ENCODE results near the gene MINDY4. TPM values are rescaled to one million over a fixed set of nuclear protein-coding genes. Genes with fewer than 3 reads are reported as not detected.

MINDY4 gene
- total and polyA plus RNA-seq, 10 of the 15 experiments (the other 5 are each of a cell fraction or from before 2014, with no cell fraction given) = 0.10 to 0.90 (median 0.40) TPM

DNA sequence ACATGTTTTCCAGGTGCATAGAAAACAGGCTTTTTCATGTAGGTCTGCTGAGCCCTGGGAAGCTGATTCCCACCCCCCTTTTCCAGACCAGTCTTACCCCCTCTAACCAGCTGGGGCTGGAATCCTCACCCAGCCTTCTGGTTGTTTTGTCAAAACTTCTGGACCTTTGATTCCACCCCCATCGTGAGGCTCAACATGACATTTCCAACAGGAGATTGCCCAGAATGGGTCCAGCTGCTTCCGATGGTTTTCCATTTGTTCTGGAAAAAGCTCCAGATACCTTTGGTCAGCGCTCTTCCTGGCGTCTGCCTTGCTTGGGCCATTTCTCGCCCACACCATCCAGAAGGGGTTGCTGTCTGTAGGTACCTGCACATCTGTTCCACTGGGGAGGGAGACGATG, 41.5 kb downstream of the MINDY4 start:
- no peak for TF ChIP-seq ZNF274 (IDR thresholded peaks at IDR 0.05; ENCODE audit: insufficient read depth, insufficient read length)
- TF ChIP-seq SREBF2 (IDR thresholded peaks at IDR 0.05; ENCODE audit: low read length) = no peak
- TF ChIP-seq BRCA1 (IDR thresholded peaks at IDR 0.05; ENCODE audit: low read depth, low read length) = no peak
- no peak for TF ChIP-seq CREB1 (IDR thresholded peaks at IDR 0.05; ENCODE audit: low read depth)
- TF ChIP-seq RAD21 (IDR thresholded peaks at IDR 0.05; ENCODE audit: insufficient read depth, low read depth, low read length) = no peak
- TF ChIP-seq PAX8 (IDR thresholded peaks at IDR 0.05) = no peak
- no peak for TF ChIP-seq RFX5 (IDR thresholded peaks at IDR 0.05; ENCODE audit: low read depth, low read length)
- TF ChIP-seq, protein P1, sequence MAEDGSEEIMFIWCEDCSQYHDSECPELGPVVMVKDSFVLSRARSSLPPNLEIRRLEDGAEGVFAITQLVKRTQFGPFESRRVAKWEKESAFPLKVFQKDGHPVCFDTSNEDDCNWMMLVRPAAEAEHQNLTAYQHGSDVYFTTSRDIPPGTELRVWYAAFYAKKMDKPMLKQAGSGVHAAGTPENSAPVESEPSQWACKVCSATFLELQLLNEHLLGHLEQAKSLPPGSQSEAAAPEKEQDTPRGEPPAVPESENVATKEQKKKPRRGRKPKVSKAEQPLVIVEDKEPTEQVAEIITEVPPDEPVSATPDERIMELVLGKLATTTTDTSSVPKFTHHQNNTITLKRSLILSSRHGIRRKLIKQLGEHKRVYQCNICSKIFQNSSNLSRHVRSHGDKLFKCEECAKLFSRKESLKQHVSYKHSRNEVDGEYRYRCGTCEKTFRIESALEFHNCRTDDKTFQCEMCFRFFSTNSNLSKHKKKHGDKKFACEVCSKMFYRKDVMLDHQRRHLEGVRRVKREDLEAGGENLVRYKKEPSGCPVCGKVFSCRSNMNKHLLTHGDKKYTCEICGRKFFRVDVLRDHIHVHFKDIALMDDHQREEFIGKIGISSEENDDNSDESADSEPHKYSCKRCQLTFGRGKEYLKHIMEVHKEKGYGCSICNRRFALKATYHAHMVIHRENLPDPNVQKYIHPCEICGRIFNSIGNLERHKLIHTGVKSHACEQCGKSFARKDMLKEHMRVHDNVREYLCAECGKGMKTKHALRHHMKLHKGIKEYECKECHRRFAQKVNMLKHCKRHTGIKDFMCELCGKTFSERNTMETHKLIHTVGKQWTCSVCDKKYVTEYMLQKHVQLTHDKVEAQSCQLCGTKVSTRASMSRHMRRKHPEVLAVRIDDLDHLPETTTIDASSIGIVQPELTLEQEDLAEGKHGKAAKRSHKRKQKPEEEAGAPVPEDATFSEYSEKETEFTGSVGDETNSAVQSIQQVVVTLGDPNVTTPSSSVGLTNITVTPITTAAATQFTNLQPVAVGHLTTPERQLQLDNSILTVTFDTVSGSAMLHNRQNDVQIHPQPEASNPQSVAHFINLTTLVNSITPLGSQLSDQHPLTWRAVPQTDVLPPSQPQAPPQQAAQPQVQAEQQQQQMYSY (CRISPR knock-in tag; IDR thresholded peaks at IDR 0.05) = no peak
- TF ChIP-seq SIN3A (IDR thresholded peaks at IDR 0.05; ENCODE audit: low read depth, low read length) = no peak
- no peak for TF ChIP-seq DPF2 (IDR thresholded peaks at IDR 0.05)
- TF ChIP-seq, protein P2, sequence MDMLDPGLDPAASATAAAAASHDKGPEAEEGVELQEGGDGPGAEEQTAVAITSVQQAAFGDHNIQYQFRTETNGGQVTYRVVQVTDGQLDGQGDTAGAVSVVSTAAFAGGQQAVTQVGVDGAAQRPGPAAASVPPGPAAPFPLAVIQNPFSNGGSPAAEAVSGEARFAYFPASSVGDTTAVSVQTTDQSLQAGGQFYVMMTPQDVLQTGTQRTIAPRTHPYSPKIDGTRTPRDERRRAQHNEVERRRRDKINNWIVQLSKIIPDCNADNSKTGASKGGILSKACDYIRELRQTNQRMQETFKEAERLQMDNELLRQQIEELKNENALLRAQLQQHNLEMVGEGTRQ (IDR thresholded peaks at IDR 0.05; ENCODE audit: borderline replicate concordance, low read depth, low read length) = no peak
- no peak for TF ChIP-seq JUNB (IDR thresholded peaks at IDR 0.05)
- TF ChIP-seq ZNF217 (IDR thresholded peaks at IDR 0.05) = no peak
- no peak for TF ChIP-seq SMAD1 (IDR thresholded peaks at IDR 0.05; ENCODE audit: low read depth, partially characterized antibody)
- TF ChIP-seq FOXK2 (IDR thresholded peaks at IDR 0.05) = no peak
- no peak for TF ChIP-seq SMC3 (IDR thresholded peaks at IDR 0.05; ENCODE audit: borderline replicate concordance, low read length)
- TF ChIP-seq TCF12 (IDR thresholded peaks at IDR 0.05; ENCODE audit: low read depth, low read length) = no peak
- TF ChIP-seq, protein P3, sequence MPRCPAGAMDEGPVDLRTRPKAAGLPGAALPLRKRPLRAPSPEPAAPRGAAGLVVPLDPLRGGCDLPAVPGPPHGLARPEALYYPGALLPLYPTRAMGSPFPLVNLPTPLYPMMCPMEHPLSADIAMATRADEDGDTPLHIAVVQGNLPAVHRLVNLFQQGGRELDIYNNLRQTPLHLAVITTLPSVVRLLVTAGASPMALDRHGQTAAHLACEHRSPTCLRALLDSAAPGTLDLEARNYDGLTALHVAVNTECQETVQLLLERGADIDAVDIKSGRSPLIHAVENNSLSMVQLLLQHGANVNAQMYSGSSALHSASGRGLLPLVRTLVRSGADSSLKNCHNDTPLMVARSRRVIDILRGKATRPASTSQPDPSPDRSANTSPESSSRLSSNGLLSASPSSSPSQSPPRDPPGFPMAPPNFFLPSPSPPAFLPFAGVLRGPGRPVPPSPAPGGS (IDR thresholded peaks at IDR 0.05; ENCODE audit: borderline replicate concordance, insufficient read depth, low read depth, low read length, poor library complexity, severe bottlenecking) = no peak
- TF ChIP-seq SPI1 (IDR thresholded peaks at IDR 0.05; ENCODE audit: borderline replicate concordance, insufficient read depth, low read depth, low read length) = no peak
- Histone ChIP-seq H3K27ac (ENCODE audit: control insufficient read depth, insufficient read depth) (no peak overlapping the region), H3K79me2 (ENCODE audit: control insufficient read depth, insufficient read depth, low read length) (no peaks in the 10 kb centered on the region), H3K4me3 (no peak overlapping the region), H3K9ac (ENCODE audit: control insufficient read depth, insufficient read depth, low read length) (no peak overlapping the region), H3K36me3 (ENCODE audit: control insufficient read depth in 2 of 2, insufficient read depth in 2 of 2, low read length in 1 of 2) (no peaks in the 10 kb centered on the region), H3K9me3 (replicated peaks; ENCODE audit: control insufficient read depth, insufficient read depth, low read length) (no peaks in the 10 kb centered on the region), H3K27me3 (replicated peaks in 1 of 2; ENCODE audit: control insufficient read depth in 2 of 2, insufficient read depth in 2 of 2, low read length in 1 of 2) (no peaks in the 10 kb centered on the region), H3K4me1 (ENCODE audit: control insufficient read depth, insufficient read depth, low read length) (no peaks in the 10 kb centered on the region), H3K4me2 (ENCODE audit: control insufficient read depth, insufficient read depth) (no peak overlapping the region), H4K20me1 (ENCODE audit: control insufficient read depth, insufficient read depth) (no peaks in the 10 kb centered on the region), H2AFZ (ENCODE audit: control insufficient read depth, low read depth, low read length) (no peak overlapping the region)
- 92% methylated on average over 6 of the region's 6 CpGs for WGBS (ENCODE audit: insufficient coverage, insufficient replicate concordance, low lambda C conversion rate, missing lambda C conversion rate)
- ChIA-PET CTCF (interaction anchor here (0.8 kb wide), 1 partner anchor 309 kb away, joined by 4 read pairs; no protein-coding TSS in a partner anchor), RAD21 (ENCODE audit: unreplicated experiment) (interaction anchor here (0.9 kb wide), 1 partner anchor 13 kb away, joined by 3 read pairs; no protein-coding TSS in a partner anchor), SMC1A (ENCODE audit: uncharacterized antibody, unreplicated experiment) (interaction anchor here (0.6 kb wide), 1 partner anchor 322 kb away, joined by 3 read pairs; no protein-coding TSS in a partner anchor), POLR2A (no interaction called here)
- DNase-seq (ENCODE audit: low read depth, low spot score) = no peak
- no peak for FAIRE-seq
- intact Hi-C loops (cut with micrococcal nuclease; ENCODE audit: unreplicated experiment) = no loop called here
- BruUV-seq (replicated peaks) = no TSS peak
- in situ Hi-C loops (cut with MboI) = no loop called here
- ATAC-seq = no peak
